ENCODE measurements around the gene RFX1.

DNA sequence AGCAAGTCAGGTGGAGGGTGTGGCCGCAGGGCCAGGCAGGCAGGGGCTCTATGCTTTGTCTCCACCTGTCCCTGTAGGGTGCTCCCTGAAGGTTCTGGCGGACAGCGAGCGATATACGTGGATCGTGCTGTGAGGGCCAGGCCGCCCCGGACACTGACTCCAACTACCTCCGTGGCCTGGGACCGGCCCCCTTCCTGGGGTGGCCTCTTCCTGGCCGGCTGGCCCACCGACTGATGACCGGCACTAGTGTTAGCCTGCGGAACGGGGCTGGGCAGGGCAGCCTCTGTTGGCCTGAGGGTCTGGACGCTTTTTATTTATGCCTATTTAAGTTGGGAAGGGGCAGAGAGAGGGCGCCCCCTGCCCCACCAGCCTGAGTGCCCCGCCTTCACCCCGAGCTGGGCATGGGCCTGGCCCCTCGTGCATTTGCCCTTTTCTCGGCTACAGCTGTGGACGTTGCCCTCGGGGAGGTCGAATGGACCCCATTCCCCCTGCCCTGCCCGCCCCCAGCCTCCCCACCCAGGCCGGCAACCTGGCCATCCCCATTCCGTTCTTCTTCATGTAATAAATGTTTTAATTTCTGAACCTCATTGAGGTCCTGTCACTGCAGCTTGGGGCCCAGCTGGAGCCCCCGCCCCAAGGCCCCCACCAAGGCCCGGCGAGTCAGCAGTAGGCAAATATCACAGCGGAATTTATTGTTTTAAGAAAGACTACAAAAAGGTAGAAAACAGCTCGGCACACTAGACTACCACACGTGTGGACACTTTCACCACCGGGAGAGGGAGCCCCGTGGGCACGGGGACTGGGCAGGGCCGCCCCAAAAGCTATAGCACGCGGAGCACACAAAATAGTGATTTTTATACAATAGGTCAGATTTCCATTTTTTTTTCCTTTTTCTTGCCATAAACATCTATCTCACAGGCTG, 45.0 kb downstream of the RFX1 start:
- no peak for TF ChIP-seq ZNF274 (IDR thresholded peaks at IDR 0.05; ENCODE audit: low read depth, low read length)
- no peak for TF ChIP-seq YY1 (IDR thresholded peaks at IDR 0.05; ENCODE audit: insufficient read depth, insufficient read length)
- no peak for TF ChIP-seq SUZ12 (IDR thresholded peaks at IDR 0.05; ENCODE audit: extremely low read depth, insufficient read depth, insufficient read length)
